Activated effector memory CD4-positive, alpha-beta T cell treated with anti-CD3 and anti-CD28 coated beads, Interleukin-2, amount 50 U/mL, for 16 hours (primary cell): ENCODE data around the gene NDUFS6.
"Not testable (repeated sequence)": the region's sequence is repeated elsewhere in the genome, so short reads cannot be mapped to it uniquely, and the experiment has no call there.

ENCODE experiments used
- DNase-seq: peaks from one replicate; pipeline ENCODE4 v3.0.0-alpha.2; 2020

Gene NDUFS6

GRCh38 chr5:1835431-1835830 lies 34.2 kb downstream of the NDUFS6 start:
- DNase-seq, result no peak

GRCh38 chr5:1836176-1836890 lies 35.1 kb downstream of the NDUFS6 start:
- no peak for DNase-seq

- DNase-seq, result no peak
Observed at GRCh38 chr5:1836891-1837880, 36.0 kb downstream of the NDUFS6 start.

- no peak for DNase-seq
Observed at GRCh38 chr5:1838013-1838412, 36.8 kb downstream of the NDUFS6 start.

GRCh38 chr5:1840071-1840547 lies 38.9 kb downstream of the NDUFS6 start:
- no peak for DNase-seq

- no peak for DNase-seq
Observed at GRCh38 chr5:1840741-1841521, 39.7 kb downstream of the NDUFS6 start.

- DNase-seq, result no peak
Observed at GRCh38 chr5:1842004-1842819, 41.0 kb downstream of the NDUFS6 start.

GRCh38 chr5:1843761-1844160 lies 42.6 kb downstream of the NDUFS6 start:
- not testable (repeated sequence) for DNase-seq

- no peak for DNase-seq
Observed at GRCh38 chr5:1844708-1845436, 43.7 kb downstream of the NDUFS6 start.

GRCh38 chr5:1845696-1846095 lies 44.5 kb downstream of the NDUFS6 start:
- DNase-seq, result no peak

GRCh38 chr5:1846583-1846982 lies 45.4 kb downstream of the NDUFS6 start:
- no peak for DNase-seq

GRCh38 chr5:1847056-1847455 lies 45.8 kb downstream of the NDUFS6 start:
- DNase-seq, result no peak

GRCh38 chr5:1847611-1848010 lies 46.4 kb downstream of the NDUFS6 start:
- DNase-seq, result no peak

GRCh38 chr5:1850324-1851154 lies 49.3 kb downstream of the NDUFS6 start:
- no peak for DNase-seq

GRCh38 chr5:1851290-1851934 lies 50.2 kb downstream of the NDUFS6 start:
- DNase-seq, result no peak

- no peak for DNase-seq
Observed at GRCh38 chr5:1852324-1852947, 51.2 kb downstream of the NDUFS6 start.

GRCh38 chr5:1853531-1853930 lies 52.3 kb downstream of the NDUFS6 start:
- DNase-seq, result no peak

GRCh38 chr5:1855075-1855474 lies 53.9 kb downstream of the NDUFS6 start:
- DNase-seq, result no peak

GRCh38 chr5:1855596-1855995 lies 54.4 kb downstream of the NDUFS6 start:
- DNase-seq, result no peak
